GM21786 (cell line): ENCODE data around the gene TTC28.
"Not testable (repeated sequence)": the region's sequence is repeated elsewhere in the genome, so short reads cannot be mapped to it uniquely, and the experiment has no call there.

Source experiments
- ATAC-seq: cut with Tn5 transposase; IDR thresholded peaks from one replicate; pipeline ENCODE4 v1.9.1; 2021; ENCODE audit not compliant: unreplicated experiment

TTC28 gene

GRCh38 chr22:28239941-28240340, 439.7 kb downstream of the TTC28 start:
- ATAC-seq, result no peak

GRCh38 chr22:28237783-28238182, 441.9 kb downstream of the TTC28 start:
- ATAC-seq, result no peak

- ATAC-seq, result no peak
Observed at GRCh38 chr22:28237112-28237511, 442.5 kb downstream of the TTC28 start.

- no peak for ATAC-seq
Observed at GRCh38 chr22:28232204-28232603, 447.4 kb downstream of the TTC28 start.

GRCh38 chr22:28231441-28231840, 448.2 kb downstream of the TTC28 start:
- no peak for ATAC-seq

GRCh38 chr22:28230671-28231070, 449.0 kb downstream of the TTC28 start:
- no peak for ATAC-seq

GRCh38 chr22:28229566-28230485, 449.8 kb downstream of the TTC28 start:
- no peak for ATAC-seq

GRCh38 chr22:28223826-28224225, 455.8 kb downstream of the TTC28 start:
- ATAC-seq, result no peak

GRCh38 chr22:28222976-28223745, 456.5 kb downstream of the TTC28 start:
- ATAC-seq, result no peak

- no peak for ATAC-seq
Observed at GRCh38 chr22:28222571-28222970, 457.1 kb downstream of the TTC28 start.

GRCh38 chr22:28222052-28222451, 457.6 kb downstream of the TTC28 start:
- ATAC-seq, result no peak

- ATAC-seq, result no peak
Observed at GRCh38 chr22:28220626-28221363, 458.8 kb downstream of the TTC28 start.

- ATAC-seq, result no peak
Observed at GRCh38 chr22:28217277-28217676, 462.4 kb downstream of the TTC28 start.

GRCh38 chr22:28214750-28215149, 464.9 kb downstream of the TTC28 start:
- not testable (repeated sequence) for ATAC-seq

GRCh38 chr22:28209457-28209856, 470.2 kb downstream of the TTC28 start:
- ATAC-seq, result not testable (repeated sequence)

GRCh38 chr22:28208787-28209186, 470.9 kb downstream of the TTC28 start:
- no peak for ATAC-seq

GRCh38 chr22:28208036-28208435, 471.6 kb downstream of the TTC28 start:
- no peak for ATAC-seq

- ATAC-seq, result no peak
Observed at GRCh38 chr22:28207281-28208030, 472.2 kb downstream of the TTC28 start.

GRCh38 chr22:28205926-28206325, 473.7 kb downstream of the TTC28 start:
- ATAC-seq, result no peak

GRCh38 chr22:28204382-28204781, 475.3 kb downstream of the TTC28 start:
- ATAC-seq, result no peak

GRCh38 chr22:28203286-28203685, 476.4 kb downstream of the TTC28 start:
- ATAC-seq, result no peak
